Measurements from ENCODE around the gene RPS24.

GRCh38 chr10:78072504-78072903 is 38.8 kb downstream of the RPS24 start:
- TF ChIP-seq, protein P1, sequence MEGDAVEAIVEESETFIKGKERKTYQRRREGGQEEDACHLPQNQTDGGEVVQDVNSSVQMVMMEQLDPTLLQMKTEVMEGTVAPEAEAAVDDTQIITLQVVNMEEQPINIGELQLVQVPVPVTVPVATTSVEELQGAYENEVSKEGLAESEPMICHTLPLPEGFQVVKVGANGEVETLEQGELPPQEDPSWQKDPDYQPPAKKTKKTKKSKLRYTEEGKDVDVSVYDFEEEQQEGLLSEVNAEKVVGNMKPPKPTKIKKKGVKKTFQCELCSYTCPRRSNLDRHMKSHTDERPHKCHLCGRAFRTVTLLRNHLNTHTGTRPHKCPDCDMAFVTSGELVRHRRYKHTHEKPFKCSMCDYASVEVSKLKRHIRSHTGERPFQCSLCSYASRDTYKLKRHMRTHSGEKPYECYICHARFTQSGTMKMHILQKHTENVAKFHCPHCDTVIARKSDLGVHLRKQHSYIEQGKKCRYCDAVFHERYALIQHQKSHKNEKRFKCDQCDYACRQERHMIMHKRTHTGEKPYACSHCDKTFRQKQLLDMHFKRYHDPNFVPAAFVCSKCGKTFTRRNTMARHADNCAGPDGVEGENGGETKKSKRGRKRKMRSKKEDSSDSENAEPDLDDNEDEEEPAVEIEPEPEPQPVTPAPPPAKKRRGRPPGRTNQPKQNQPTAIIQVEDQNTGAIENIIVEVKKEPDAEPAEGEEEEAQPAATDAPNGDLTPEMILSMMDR (IDR thresholded peaks at IDR 0.05; ENCODE audit: insufficient read depth, low read depth, low read length): no peak
- no peak for TF ChIP-seq EZH2 (IDR thresholded peaks at IDR 0.05; ENCODE audit: insufficient read depth, low read length)
